ENCODE measurements around the gene GNAI3. TPM values are rescaled to one million over a fixed set of nuclear protein-coding genes. Genes with fewer than 3 reads are reported as not detected.

Gene GNAI3
- total RNA-seq, 1 donor from 2014 or later, result 6.7 TPM

DNA sequence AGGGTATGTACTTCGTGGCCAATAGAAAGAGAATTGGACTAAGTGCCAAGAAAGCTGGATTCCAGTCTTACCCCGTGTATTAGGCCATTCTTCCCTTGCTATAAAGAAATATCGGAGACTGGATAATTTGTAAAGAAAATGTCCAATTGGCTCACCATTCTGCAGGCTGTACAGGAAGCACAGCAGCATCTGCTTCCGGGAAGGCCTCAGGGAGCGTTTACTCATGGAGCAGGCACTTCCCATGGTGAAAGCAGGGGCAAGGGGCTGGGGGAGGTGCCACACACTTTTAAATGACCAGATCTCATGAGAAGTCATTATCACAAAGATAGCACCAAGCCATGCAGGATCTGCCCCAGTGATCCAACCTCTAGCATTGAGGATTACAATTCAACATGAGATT lies 31.1 kb upstream of the GNAI3 start:
- TF ChIP-seq, protein P1, sequence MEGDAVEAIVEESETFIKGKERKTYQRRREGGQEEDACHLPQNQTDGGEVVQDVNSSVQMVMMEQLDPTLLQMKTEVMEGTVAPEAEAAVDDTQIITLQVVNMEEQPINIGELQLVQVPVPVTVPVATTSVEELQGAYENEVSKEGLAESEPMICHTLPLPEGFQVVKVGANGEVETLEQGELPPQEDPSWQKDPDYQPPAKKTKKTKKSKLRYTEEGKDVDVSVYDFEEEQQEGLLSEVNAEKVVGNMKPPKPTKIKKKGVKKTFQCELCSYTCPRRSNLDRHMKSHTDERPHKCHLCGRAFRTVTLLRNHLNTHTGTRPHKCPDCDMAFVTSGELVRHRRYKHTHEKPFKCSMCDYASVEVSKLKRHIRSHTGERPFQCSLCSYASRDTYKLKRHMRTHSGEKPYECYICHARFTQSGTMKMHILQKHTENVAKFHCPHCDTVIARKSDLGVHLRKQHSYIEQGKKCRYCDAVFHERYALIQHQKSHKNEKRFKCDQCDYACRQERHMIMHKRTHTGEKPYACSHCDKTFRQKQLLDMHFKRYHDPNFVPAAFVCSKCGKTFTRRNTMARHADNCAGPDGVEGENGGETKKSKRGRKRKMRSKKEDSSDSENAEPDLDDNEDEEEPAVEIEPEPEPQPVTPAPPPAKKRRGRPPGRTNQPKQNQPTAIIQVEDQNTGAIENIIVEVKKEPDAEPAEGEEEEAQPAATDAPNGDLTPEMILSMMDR (IDR thresholded peaks at IDR 0.05), result no peak
- intact Hi-C loops (cut with DNase I), result no loop called here
- no peak for ATAC-seq

DNA sequence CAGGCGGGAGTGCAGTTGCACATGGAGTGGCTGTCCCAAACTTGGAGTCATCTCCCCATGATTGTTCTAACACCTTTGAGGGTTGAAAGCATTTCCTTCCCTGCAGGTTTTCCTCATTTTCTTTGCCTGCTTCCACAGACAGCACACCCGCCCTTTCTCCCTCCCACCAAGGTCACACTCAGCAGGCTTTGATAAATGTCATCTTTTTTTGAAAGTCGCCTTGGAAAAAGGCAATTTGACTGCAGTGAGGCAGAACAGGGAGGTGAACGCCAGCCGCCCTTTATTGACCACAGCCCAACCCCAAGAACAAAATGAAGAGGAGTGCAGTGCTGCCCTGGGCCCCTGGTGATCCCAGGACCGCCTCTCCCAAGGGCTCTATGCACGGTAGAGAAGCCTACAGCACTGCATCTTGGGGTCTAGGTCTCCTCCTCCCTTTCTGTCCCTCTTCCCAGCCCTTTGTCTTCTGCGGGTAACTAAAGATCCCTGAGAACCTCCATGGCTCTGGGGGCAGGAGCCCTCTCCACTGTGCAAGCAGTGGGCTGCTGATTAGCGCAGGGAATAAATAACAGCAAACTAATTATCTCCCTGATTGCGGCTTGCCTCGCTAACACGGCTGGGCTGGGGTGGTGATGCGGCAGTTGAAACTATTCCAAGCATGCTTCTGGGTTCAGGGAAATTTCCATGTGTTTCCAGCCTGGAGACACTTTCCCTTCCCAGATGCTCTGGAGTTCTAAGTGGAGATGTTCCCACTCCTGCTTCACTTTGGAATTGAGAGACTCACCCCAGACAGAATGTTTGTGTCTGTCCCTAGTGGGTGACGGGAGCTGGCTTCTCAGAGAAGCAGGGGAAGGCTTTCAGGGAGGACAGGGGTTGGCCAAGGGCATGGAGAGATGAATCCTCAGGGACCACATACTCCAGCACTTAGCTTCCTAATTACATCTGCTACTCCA lies 27.1 kb upstream of the GNAI3 start:
- no peak for ATAC-seq
- H3K27me3 ChIP-seq (ENCODE audit: low read depth), result no peaks in the 10 kb centered on the region
- no peak overlapping the region for H3K4me3 ChIP-seq
- TF ChIP-seq, protein P1 (IDR thresholded peaks at IDR 0.05), result no peak
- no peaks in the 10 kb centered on the region for H3K36me3 ChIP-seq
- H3K27ac ChIP-seq, result no peak overlapping the region
- no peaks in the 10 kb centered on the region for H3K9me3 ChIP-seq
- intact Hi-C loops (cut with DNase I), result no loop called here
- DNase-seq, result no peak
- no peaks in the 10 kb centered on the region for H3K4me1 ChIP-seq

More for the DNA sequence above, 31.1 kb upstream of the GNAI3 start:
- H3K36me3 ChIP-seq, result no peaks in the 10 kb centered on the region
- no peak overlapping the region for H3K27ac ChIP-seq
- H3K9me3 ChIP-seq, result no peaks in the 10 kb centered on the region
- H3K4me1 ChIP-seq, result no peaks in the 10 kb centered on the region
- no peak overlapping the region for H3K4me3 ChIP-seq
- H3K27me3 ChIP-seq (ENCODE audit: low read depth), result no peaks in the 10 kb centered on the region
- no peak for DNase-seq

DNA sequence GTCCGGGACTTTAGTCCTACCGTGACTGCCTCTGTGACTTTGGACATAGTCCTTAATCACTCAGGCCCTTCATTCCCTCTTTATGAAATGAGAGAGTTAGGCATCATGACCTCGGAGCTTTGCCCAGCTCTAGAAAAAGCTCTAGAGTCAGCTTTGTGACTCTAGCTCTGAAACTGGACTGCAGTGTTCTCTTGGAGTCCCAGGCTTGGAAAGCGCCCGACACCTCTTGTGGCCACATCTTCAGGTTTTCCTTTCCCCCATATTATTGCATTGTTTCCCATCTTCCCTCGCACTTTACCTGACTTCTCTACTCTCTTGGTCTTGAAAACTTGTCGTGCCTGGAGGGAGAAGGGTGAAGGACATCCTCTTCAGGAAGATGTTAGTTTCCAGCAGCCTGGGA lies 26.4 kb upstream of the GNAI3 start:
- H3K36me3 ChIP-seq, result no peaks in the 10 kb centered on the region
- DNase-seq (no peak), ATAC-seq (no peak)
- no peaks in the 10 kb centered on the region for H3K27me3 ChIP-seq (ENCODE audit: low read depth)
- no peak overlapping the region for H3K27ac ChIP-seq
- intact Hi-C loops (cut with DNase I), result no loop called here
- TF ChIP-seq, protein P1 (IDR thresholded peaks at IDR 0.05), result no peak
- H3K4me3 ChIP-seq, result no peak overlapping the region
- no peaks in the 10 kb centered on the region for H3K9me3 ChIP-seq
- H3K4me1 ChIP-seq, result no peaks in the 10 kb centered on the region

DNA sequence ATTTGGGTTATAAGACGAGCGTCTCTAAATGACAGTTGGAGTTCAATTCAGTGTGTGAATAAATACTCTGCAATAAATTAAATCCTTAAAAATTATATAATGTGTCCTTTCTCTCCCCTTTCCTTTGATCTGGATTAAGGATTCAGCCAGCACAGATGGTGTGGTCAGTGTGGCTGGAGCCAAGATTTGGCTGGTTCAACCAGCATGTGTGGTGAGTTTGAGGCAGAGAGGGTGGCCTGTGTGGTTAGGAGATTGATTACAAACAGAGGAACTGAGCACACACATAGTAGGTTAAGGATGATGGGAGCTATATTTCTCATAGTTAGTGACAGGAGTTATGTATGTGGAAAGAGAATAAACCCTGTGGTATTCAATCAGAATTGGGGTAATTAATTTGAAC lies 24.7 kb upstream of the GNAI3 start:
- Histone ChIP-seq H3K27me3 (ENCODE audit: low read depth) (no peaks in the 10 kb centered on the region), H3K9me3 (no peaks in the 10 kb centered on the region), H3K27ac (no peak overlapping the region), H3K4me1 (no peaks in the 10 kb centered on the region), H3K4me3 (no peak overlapping the region), H3K36me3 (no peaks in the 10 kb centered on the region)
- ATAC-seq, result no peak
- no peak for DNase-seq
- intact Hi-C loops (cut with DNase I), result no loop called here
- TF ChIP-seq, protein P1 (IDR thresholded peaks at IDR 0.05), result no peak

DNA sequence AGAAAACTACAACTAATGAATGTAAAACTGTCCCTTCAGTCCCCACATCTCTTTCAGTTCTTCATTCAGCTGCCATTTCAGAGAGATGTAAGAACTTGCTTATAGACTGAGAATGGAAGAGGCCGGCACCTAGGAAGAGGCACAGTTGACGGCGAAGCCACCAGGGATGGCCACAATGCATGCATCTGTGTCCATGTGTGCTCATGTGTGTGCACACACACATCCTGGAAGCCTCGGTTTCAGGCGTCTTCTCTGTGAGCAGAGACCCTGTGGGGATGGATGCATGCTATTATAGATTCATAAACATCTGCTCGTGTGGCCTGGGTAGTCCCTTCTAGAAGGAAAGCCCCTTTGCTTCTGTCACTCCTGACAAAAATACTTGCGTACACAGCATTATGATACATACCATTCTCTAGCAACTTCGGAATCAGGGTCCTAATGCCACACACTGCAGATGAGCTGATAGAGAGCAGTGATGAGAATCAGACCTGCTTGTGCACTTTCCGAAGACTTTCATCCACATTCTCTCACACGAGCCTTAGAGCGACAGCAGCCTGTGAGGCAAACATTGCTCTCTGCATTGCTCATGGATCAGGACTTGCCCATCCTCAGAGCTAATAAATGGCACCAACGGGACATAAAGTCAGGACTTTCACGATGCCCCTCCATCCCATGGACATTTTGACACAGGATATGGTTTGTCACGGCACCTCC lies 21.2 kb upstream of the GNAI3 start:
- Histone ChIP-seq H3K4me3 (no peak overlapping the region), H3K27me3 (ENCODE audit: low read depth) (no peaks in the 10 kb centered on the region), H3K9me3 (no peaks in the 10 kb centered on the region), H3K36me3 (no peaks in the 10 kb centered on the region), H3K4me1 (peaks cover 4% of the 10 kb centered on the region), H3K27ac (no peak overlapping the region)
- DNase-seq (no peak), ATAC-seq (no peak)
- TF ChIP-seq, protein P1 (IDR thresholded peaks at IDR 0.05), result no peak
- intact Hi-C loops (cut with DNase I), result no loop called here
